ENCODE results near the gene MPV17L2.

The MPV17L2 gene

DNA sequence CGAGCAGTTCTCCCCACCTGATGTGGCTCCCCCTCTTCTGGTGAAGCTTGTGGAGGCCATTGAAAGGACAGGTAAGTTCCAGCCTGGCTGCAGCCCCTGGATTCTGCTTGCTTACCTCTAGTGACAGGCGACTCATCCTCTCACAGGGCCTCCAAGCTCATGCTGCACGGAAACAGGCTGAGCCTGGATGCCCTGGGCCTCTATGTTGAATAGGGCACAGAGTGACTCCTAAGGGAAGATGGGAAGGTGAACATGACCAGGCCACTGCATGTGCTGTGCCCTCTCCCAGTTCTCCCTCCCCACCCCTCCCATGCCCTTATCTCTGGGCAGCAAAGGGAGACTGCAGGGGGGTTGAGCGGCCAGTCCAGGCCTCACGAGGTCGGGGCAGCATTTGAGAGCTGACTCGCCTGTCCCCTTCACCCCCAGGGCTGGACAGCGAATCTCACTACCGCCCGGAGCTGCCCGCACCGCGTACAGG, 32.5 kb upstream of the MPV17L2 start:
- H3K27ac ChIP-seq (ENCODE audit: insufficient read depth, low read depth, low read length, poor library complexity, severe bottlenecking), result no peak overlapping the region
- no peaks in the 10 kb centered on the region for H3K9me3 ChIP-seq (ENCODE audit: control insufficient read depth, low read length)
- H3K4me3 ChIP-seq (ENCODE audit: insufficient read depth, low read depth, low read length), result no peak overlapping the region
- H3K36me3 ChIP-seq (ENCODE audit: control insufficient read depth, insufficient read depth, low read length), result peaks cover 24% of the 10 kb centered on the region
- no peaks in the 10 kb centered on the region for H3K27me3 ChIP-seq (ENCODE audit: control insufficient read depth, insufficient read depth, low read length, poor library complexity, severe bottlenecking)
- peaks cover 14% of the 10 kb centered on the region for H3K4me1 ChIP-seq (ENCODE audit: control insufficient read depth, insufficient read depth, low read length)
- WGBS, 2 experiments, result 93 to 94% methylated on average over 13 of the region's 13 CpGs

GRCh38 chr19:18160971-18161635, 31.9 kb upstream of the MPV17L2 start:
- Histone ChIP-seq H3K36me3 (ENCODE audit: control insufficient read depth, insufficient read depth, low read length) (peaks cover 30% of the 10 kb centered on the region), H3K4me1 (ENCODE audit: control insufficient read depth, insufficient read depth, low read length) (peaks cover 14% of the 10 kb centered on the region), H3K9me3 (ENCODE audit: control insufficient read depth, low read length) (no peaks in the 10 kb centered on the region), H3K27me3 (ENCODE audit: control insufficient read depth, insufficient read depth, low read length, poor library complexity, severe bottlenecking) (no peaks in the 10 kb centered on the region), H3K4me3 (ENCODE audit: insufficient read depth, low read depth, low read length) (no peak overlapping the region), H3K27ac (ENCODE audit: insufficient read depth, low read depth, low read length, poor library complexity, severe bottlenecking) (no peak overlapping the region)
- WGBS, 2 experiments, result 19% methylated on average over 66 of the region's 66 CpGs

DNA sequence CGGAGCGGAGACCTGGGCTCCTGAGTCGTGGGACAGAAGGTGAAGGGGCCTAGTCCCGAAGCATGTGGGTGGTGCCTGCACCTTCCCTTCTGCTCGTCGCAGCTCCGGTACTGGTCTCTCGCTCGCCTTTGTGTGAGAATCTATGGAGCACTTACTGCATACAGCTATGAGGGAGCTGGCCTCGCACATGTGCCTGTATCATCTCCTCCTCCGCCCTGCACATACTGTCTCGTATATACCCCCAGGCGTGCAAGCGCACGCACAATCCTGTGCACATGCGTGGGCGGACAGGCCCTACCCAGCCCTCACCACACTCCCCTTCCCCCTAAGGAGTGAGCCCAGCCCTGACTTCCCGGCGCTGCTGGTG, 31.4 kb upstream of the MPV17L2 start:
- Histone ChIP-seq H3K4me3 (ENCODE audit: insufficient read depth, low read depth, low read length) (no peak overlapping the region), H3K27ac (ENCODE audit: insufficient read depth, low read depth, low read length, poor library complexity, severe bottlenecking) (no peak overlapping the region), H3K9me3 (ENCODE audit: control insufficient read depth, low read length) (no peaks in the 10 kb centered on the region), H3K4me1 (ENCODE audit: control insufficient read depth, insufficient read depth, low read length) (peaks cover 14% of the 10 kb centered on the region), H3K36me3 (ENCODE audit: control insufficient read depth, insufficient read depth, low read length) (peaks cover 32% of the 10 kb centered on the region), H3K27me3 (ENCODE audit: control insufficient read depth, insufficient read depth, low read length, poor library complexity, severe bottlenecking) (no peaks in the 10 kb centered on the region)
- 77 to 80% methylated on average over 19 of the region's 19 CpGs for WGBS, 2 experiments

GRCh38 chr19:18164072-18164471, 28.9 kb upstream of the MPV17L2 start:
- Histone ChIP-seq H3K4me3 (ENCODE audit: insufficient read depth, low read depth, low read length) (no peak overlapping the region), H3K27me3 (ENCODE audit: control insufficient read depth, insufficient read depth, low read length, poor library complexity, severe bottlenecking) (no peaks in the 10 kb centered on the region), H3K36me3 (ENCODE audit: control insufficient read depth, insufficient read depth, low read length) (peaks cover 48% of the 10 kb centered on the region), H3K27ac (ENCODE audit: insufficient read depth, low read depth, low read length, poor library complexity, severe bottlenecking) (no peak overlapping the region), H3K9me3 (ENCODE audit: control insufficient read depth, low read length) (no peaks in the 10 kb centered on the region), H3K4me1 (ENCODE audit: control insufficient read depth, insufficient read depth, low read length) (peaks cover 5% of the 10 kb centered on the region)
- 94 to 98% methylated on average over 7 of the region's 7 CpGs for WGBS, 2 experiments

GRCh38 chr19:18165794-18166544, 27.0 kb upstream of the MPV17L2 start:
- H3K9me3 ChIP-seq (ENCODE audit: control insufficient read depth, low read length), result no peaks in the 10 kb centered on the region
- H3K36me3 ChIP-seq (ENCODE audit: control insufficient read depth, insufficient read depth, low read length), result peaks cover 54% of the 10 kb centered on the region
- WGBS, 2 experiments, result 95 to 97% methylated on average over 15 of the region's 15 CpGs
- H3K4me1 ChIP-seq (ENCODE audit: control insufficient read depth, insufficient read depth, low read length), result peaks cover 5% of the 10 kb centered on the region
- H3K4me3 ChIP-seq (ENCODE audit: insufficient read depth, low read depth, low read length), result no peak overlapping the region
- no peaks in the 10 kb centered on the region for H3K27me3 ChIP-seq (ENCODE audit: control insufficient read depth, insufficient read depth, low read length, poor library complexity, severe bottlenecking)
- no peak overlapping the region for H3K27ac ChIP-seq (ENCODE audit: insufficient read depth, low read depth, low read length, poor library complexity, severe bottlenecking)

GRCh38 chr19:18167011-18167410, 26.0 kb upstream of the MPV17L2 start:
- no peaks in the 10 kb centered on the region for H3K4me1 ChIP-seq (ENCODE audit: control insufficient read depth, insufficient read depth, low read length)
- H3K27me3 ChIP-seq (ENCODE audit: control insufficient read depth, insufficient read depth, low read length, poor library complexity, severe bottlenecking), result no peaks in the 10 kb centered on the region
- no peak overlapping the region for H3K27ac ChIP-seq (ENCODE audit: insufficient read depth, low read depth, low read length, poor library complexity, severe bottlenecking)
- H3K36me3 ChIP-seq (ENCODE audit: control insufficient read depth, insufficient read depth, low read length), result peaks cover 49% of the 10 kb centered on the region
- WGBS, 2 experiments, result 94 to 95% methylated on average over 21 of the region's 21 CpGs
- no peak overlapping the region for H3K4me3 ChIP-seq (ENCODE audit: insufficient read depth, low read depth, low read length)
- H3K9me3 ChIP-seq (ENCODE audit: control insufficient read depth, low read length), result no peaks in the 10 kb centered on the region

GRCh38 chr19:18167975-18168645, 24.9 kb upstream of the MPV17L2 start:
- Histone ChIP-seq H3K4me1 (ENCODE audit: control insufficient read depth, insufficient read depth, low read length) (no peaks in the 10 kb centered on the region), H3K36me3 (ENCODE audit: control insufficient read depth, insufficient read depth, low read length) (peaks cover 40% of the 10 kb centered on the region), H3K9me3 (ENCODE audit: control insufficient read depth, low read length) (no peaks in the 10 kb centered on the region), H3K27ac (ENCODE audit: insufficient read depth, low read depth, low read length, poor library complexity, severe bottlenecking) (no peak overlapping the region), H3K27me3 (ENCODE audit: control insufficient read depth, insufficient read depth, low read length, poor library complexity, severe bottlenecking) (peaks cover under 1% of the 10 kb centered on the region), H3K4me3 (ENCODE audit: insufficient read depth, low read depth, low read length) (no peak overlapping the region)
- 77 to 79% methylated on average over 14 of the region's 14 CpGs for WGBS, 2 experiments

- Histone ChIP-seq H3K36me3 (ENCODE audit: control insufficient read depth, insufficient read depth, low read length) (peaks cover 33% of the 10 kb centered on the region), H3K27ac (ENCODE audit: insufficient read depth, low read depth, low read length, poor library complexity, severe bottlenecking) (no peak overlapping the region), H3K9me3 (ENCODE audit: control insufficient read depth, low read length) (no peaks in the 10 kb centered on the region), H3K4me1 (ENCODE audit: control insufficient read depth, insufficient read depth, low read length) (peaks cover 2% of the 10 kb centered on the region), H3K27me3 (ENCODE audit: control insufficient read depth, insufficient read depth, low read length, poor library complexity, severe bottlenecking) (peaks cover 8% of the 10 kb centered on the region), H3K4me3 (ENCODE audit: insufficient read depth, low read depth, low read length) (no peak overlapping the region)
- WGBS, 2 experiments, result 96 to 97% methylated on average over 66 of the region's 66 CpGs
Observed at GRCh38 chr19:18168673-18169381, 24.2 kb upstream of the MPV17L2 start.

GRCh38 chr19:18170714-18171255, 22.2 kb upstream of the MPV17L2 start:
- Histone ChIP-seq H3K27me3 (ENCODE audit: control insufficient read depth, insufficient read depth, low read length, poor library complexity, severe bottlenecking) (peaks cover 27% of the 10 kb centered on the region), H3K27ac (ENCODE audit: insufficient read depth, low read depth, low read length, poor library complexity, severe bottlenecking) (no peak overlapping the region), H3K4me1 (ENCODE audit: control insufficient read depth, insufficient read depth, low read length) (peaks cover 9% of the 10 kb centered on the region), H3K4me3 (ENCODE audit: insufficient read depth, low read depth, low read length) (no peak overlapping the region), H3K9me3 (ENCODE audit: control insufficient read depth, low read length) (no peaks in the 10 kb centered on the region), H3K36me3 (ENCODE audit: control insufficient read depth, insufficient read depth, low read length) (peaks cover 28% of the 10 kb centered on the region)
- WGBS, 2 experiments, result 91% methylated on average over 16 of the region's 16 CpGs
